ENCODE measurements around the gene MCRS1.

- TF ChIP-seq CTCF (IDR thresholded peaks at IDR 0.05; ENCODE audit: extremely low read depth in 1 of 2, insufficient read depth in 1 of 2, low read depth in 1 of 2, low read length in 2 of 2) (no peak), FOS (IDR thresholded peaks at IDR 0.05; ENCODE audit: borderline replicate concordance, insufficient read depth, low read length) (no peak), POLR2A (IDR thresholded peaks at IDR 0.05; ENCODE audit: low read depth, low read length) (no peak), JUN (IDR thresholded peaks at IDR 0.05; ENCODE audit: borderline replicate concordance, insufficient read depth, insufficient read length, low read depth) (no peak), MAX (IDR thresholded peaks at IDR 0.05; ENCODE audit: insufficient read depth, insufficient read length) (no peak), POLR2AphosphoS5 (IDR thresholded peaks at IDR 0.05; ENCODE audit: insufficient read depth, low read depth, low read length) (peak; percentile 33), GATA2 (IDR thresholded peaks at IDR 0.05; ENCODE audit: insufficient read depth, insufficient read length, low read depth, low read length) (no peak)
Measured at GRCh38 chr12:49537752-49538509, 30.0 kb downstream of the MCRS1 start.
